GM23338 (cell line): ENCODE measurements around the gene DCLRE1B.

Experiments
- EZH2 ChIP-seq: fragments of 200-600 bp; sonication (generic); IDR thresholded peaks from one replicate; pipeline ENCODE4 v1.8.0; 2017; ENCODE audit warnings: antibody characterized with exemption, mild to moderate bottlenecking, low read depth; ENCODE audit not compliant: unreplicated experiment
- JUNB ChIP-seq: IDR thresholded peaks from one replicate; pipeline ENCODE4 v1.6.1; 2016; ENCODE audit warnings: antibody characterized with exemption; ENCODE audit not compliant: unreplicated experiment
- TF ChIP-seq, protein P1 (sequence below), 2 experiments: fragments of 200-600 bp in 1 of 2; sonication (generic) in 1 of 2; conservative IDR thresholded peaks; 2 replicates each; pipeline versions ENCODE4 v1.5.1 to v1.6.1; 2016 to 2017; ENCODE audit warnings: antibody characterized with exemption in 2 of 2, low read depth in 2 of 2, mild to moderate bottlenecking in 2 of 2, moderate library complexity in 1 of 2

DNA sequence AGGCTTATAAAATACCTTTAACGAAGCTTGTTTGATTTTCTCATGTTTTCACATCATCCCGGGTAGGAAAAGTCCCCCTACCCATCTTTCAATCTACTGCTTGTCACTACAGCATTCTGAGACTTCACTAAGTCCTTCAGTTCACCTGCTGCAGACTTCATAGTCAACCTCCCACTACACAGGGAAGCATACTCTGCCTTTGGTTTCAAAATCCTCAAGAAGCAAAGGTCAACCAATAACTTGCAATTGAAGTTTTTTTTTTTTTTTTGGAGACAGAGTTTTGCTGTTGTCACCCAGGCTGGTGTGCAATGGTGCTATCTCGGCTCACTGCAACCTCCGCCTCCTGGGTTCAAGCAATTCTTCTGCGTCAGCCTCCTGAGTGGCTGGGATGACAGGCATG lies 28.9 kb upstream of the DCLRE1B start:
- TF ChIP-seq, protein P1, sequence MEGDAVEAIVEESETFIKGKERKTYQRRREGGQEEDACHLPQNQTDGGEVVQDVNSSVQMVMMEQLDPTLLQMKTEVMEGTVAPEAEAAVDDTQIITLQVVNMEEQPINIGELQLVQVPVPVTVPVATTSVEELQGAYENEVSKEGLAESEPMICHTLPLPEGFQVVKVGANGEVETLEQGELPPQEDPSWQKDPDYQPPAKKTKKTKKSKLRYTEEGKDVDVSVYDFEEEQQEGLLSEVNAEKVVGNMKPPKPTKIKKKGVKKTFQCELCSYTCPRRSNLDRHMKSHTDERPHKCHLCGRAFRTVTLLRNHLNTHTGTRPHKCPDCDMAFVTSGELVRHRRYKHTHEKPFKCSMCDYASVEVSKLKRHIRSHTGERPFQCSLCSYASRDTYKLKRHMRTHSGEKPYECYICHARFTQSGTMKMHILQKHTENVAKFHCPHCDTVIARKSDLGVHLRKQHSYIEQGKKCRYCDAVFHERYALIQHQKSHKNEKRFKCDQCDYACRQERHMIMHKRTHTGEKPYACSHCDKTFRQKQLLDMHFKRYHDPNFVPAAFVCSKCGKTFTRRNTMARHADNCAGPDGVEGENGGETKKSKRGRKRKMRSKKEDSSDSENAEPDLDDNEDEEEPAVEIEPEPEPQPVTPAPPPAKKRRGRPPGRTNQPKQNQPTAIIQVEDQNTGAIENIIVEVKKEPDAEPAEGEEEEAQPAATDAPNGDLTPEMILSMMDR (conservative IDR thresholded peaks at IDR 0.05; ENCODE audit: low read depth in 2 of 2) = no peak
- TF ChIP-seq EZH2 (no peak), JUNB (no peak)
